ENCODE data around the gene C10orf71. TPM values are rescaled to one million over a fixed set of nuclear protein-coding genes. Genes with fewer than 3 reads are reported as not detected.

C10orf71 gene
- total RNA-seq, 2 donors from 2014 or later, result 0.15 TPM; not detected in 1

DNA sequence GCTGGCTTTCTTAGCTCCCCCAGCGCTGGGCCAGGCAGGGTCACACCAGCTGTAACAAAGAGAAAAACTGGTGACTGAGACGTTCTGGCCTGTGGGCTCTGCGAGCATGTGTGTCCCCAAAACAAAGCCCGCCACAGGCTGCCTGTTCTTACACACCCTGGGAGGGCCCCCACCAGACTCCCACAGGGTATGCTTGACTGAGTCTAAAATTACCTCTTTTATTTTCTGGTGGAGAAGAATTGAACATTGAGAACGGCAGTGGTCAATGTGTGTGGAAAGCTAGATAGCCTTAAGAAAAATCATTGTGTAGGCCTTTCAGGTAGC lies 808 bp downstream of the C10orf71 start:
- WGBS, 2 experiments (ENCODE audit: insufficient coverage in 1 of 2, insufficient read length in 1 of 2), result 79 to 87% methylated on average over 5 of the region's 5 CpGs
- no peak overlapping the region for H3K9ac ChIP-seq (ENCODE audit: extremely low read depth, low read length, poor library complexity, severe bottlenecking)
- TF ChIP-seq, protein P1, sequence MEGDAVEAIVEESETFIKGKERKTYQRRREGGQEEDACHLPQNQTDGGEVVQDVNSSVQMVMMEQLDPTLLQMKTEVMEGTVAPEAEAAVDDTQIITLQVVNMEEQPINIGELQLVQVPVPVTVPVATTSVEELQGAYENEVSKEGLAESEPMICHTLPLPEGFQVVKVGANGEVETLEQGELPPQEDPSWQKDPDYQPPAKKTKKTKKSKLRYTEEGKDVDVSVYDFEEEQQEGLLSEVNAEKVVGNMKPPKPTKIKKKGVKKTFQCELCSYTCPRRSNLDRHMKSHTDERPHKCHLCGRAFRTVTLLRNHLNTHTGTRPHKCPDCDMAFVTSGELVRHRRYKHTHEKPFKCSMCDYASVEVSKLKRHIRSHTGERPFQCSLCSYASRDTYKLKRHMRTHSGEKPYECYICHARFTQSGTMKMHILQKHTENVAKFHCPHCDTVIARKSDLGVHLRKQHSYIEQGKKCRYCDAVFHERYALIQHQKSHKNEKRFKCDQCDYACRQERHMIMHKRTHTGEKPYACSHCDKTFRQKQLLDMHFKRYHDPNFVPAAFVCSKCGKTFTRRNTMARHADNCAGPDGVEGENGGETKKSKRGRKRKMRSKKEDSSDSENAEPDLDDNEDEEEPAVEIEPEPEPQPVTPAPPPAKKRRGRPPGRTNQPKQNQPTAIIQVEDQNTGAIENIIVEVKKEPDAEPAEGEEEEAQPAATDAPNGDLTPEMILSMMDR (conservative IDR thresholded peaks at IDR 0.05), result no peak

DNA sequence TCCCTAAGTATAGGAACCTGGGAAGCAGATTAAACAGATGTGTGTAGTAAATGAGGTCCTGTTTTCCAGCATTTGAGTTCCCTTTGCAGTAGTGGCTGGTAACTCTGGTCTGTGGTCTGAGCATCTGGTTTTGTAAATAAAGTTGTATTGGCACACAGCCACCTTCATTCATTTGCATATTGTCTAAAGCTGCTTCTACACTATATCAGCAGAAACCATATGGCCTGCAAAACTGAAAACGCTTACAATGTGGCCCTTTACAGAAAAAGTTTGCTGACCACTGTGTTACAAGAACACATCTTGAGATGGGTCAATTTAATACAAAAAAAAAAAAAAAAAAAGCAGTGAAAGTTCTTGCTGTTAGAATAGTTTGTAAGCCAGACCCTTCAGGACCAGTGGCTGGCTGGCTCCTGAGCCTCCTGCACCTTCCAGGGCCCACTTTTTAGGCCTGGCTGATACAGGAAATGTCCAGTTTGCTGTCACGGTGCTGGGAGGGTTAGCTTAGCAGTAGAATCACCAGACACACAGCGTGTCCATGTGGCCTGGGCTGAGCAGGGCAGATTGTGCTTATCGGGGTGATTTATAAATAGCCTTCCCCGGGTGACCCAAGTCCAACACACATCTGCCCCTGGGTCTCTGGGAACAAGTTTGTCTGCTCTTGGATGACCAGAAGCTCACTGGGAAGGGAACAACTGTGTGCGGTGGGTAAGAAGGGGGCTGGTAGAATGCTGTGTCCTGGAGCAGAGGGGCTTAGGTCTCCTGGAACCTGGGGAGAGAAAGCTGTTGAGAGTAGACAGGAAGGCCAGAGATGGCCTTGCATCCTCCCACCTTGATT lies 1.4 kb downstream of the C10orf71 start:
- Histone ChIP-seq H3K4me1 (ENCODE audit: control insufficient read depth, insufficient read depth, low read length) (peaks cover 16% of the 10 kb centered on the region), H3K27ac (ENCODE audit: low read depth, low read length) (no peak overlapping the region), H3K4me3 (ENCODE audit: low read length) (no peak overlapping the region), H3K27me3 (ENCODE audit: control insufficient read depth, insufficient read depth, low read length, poor library complexity, severe bottlenecking) (no peaks in the 10 kb centered on the region), H3K9me3 (ENCODE audit: control insufficient read depth, low read length) (no peaks in the 10 kb centered on the region), H3K9ac (ENCODE audit: extremely low read depth, low read length, poor library complexity, severe bottlenecking) (no peak overlapping the region), H3K36me3 (ENCODE audit: control insufficient read depth, insufficient read depth, low read length) (no peaks in the 10 kb centered on the region)
- Mint-ChIP-seq H3K27ac (no peak overlapping the region), H3K36me3 (ENCODE audit: low read depth) (no peaks in the 10 kb centered on the region), H3K9me3 (no peaks in the 10 kb centered on the region), H3K4me3 (no peak overlapping the region), H3K4me1 (peaks cover 31% of the 10 kb centered on the region), H3K27me3 (ENCODE audit: insufficient read depth) (peaks cover 1% of the 10 kb centered on the region)
- TF ChIP-seq, protein P1 (conservative IDR thresholded peaks at IDR 0.05), result no peak
- 93 to 100% methylated on average over 2 to 6 of the region's 6 CpGs for WGBS, 2 experiments (ENCODE audit: insufficient coverage in 1 of 2, insufficient read length in 1 of 2)
- no peak for DNase-seq

More for the DNA sequence above, 808 bp downstream of the C10orf71 start:
- peaks cover 31% of the 10 kb centered on the region for H3K4me1 Mint-ChIP-seq
- no peaks in the 10 kb centered on the region for H3K36me3 Mint-ChIP-seq (ENCODE audit: low read depth)
- H3K27me3 Mint-ChIP-seq (ENCODE audit: insufficient read depth), result peaks cover 1% of the 10 kb centered on the region
- H3K4me1 ChIP-seq (ENCODE audit: control insufficient read depth, insufficient read depth, low read length), result peaks cover 16% of the 10 kb centered on the region
- no peaks in the 10 kb centered on the region for H3K36me3 ChIP-seq (ENCODE audit: control insufficient read depth, insufficient read depth, low read length)
- no peaks in the 10 kb centered on the region for H3K9me3 ChIP-seq (ENCODE audit: control insufficient read depth, low read length)
- H3K4me3 Mint-ChIP-seq, result no peak overlapping the region
- H3K9me3 Mint-ChIP-seq, result no peaks in the 10 kb centered on the region
- no peaks in the 10 kb centered on the region for H3K27me3 ChIP-seq (ENCODE audit: control insufficient read depth, insufficient read depth, low read length, poor library complexity, severe bottlenecking)
- no peak for DNase-seq
- H3K27ac ChIP-seq (ENCODE audit: low read depth, low read length), result no peak overlapping the region
- no peak overlapping the region for H3K4me3 ChIP-seq (ENCODE audit: low read length)
- H3K27ac Mint-ChIP-seq, result no peak overlapping the region

DNA sequence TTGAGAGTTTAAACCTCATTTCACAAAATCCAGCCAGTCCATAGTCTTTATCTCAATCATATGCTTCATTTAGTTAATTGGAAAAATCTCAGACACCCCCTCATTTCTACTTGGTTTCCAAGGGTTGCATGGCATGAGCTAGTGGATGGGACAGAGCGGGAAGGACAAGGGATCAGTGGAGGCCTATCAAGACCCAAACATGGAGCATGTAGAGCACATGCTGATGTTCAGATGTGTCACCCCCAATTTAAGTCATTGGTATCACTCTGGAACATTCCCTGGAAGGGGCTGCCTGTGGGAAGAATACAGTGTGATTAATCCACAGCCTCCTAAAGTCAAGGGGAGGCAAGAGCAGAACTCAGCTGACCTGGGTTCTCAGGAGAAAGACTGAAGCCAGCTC lies 2.3 kb downstream of the C10orf71 start:
- Histone ChIP-seq H3K36me3 (ENCODE audit: control insufficient read depth, insufficient read depth, low read length) (no peaks in the 10 kb centered on the region), H3K9me3 (ENCODE audit: control insufficient read depth, low read length) (no peaks in the 10 kb centered on the region), H3K27ac (ENCODE audit: low read depth, low read length) (no peak overlapping the region), H3K4me1 (ENCODE audit: control insufficient read depth, insufficient read depth, low read length) (peaks cover 16% of the 10 kb centered on the region), H3K9ac (ENCODE audit: extremely low read depth, low read length, poor library complexity, severe bottlenecking) (no peak overlapping the region), H3K4me3 (ENCODE audit: low read length) (no peak overlapping the region), H3K27me3 (ENCODE audit: control insufficient read depth, insufficient read depth, low read length, poor library complexity, severe bottlenecking) (no peaks in the 10 kb centered on the region)
- 93% methylated on average over 1 of the region's 1 CpG; no CpG with 5 or more reads in 1 of the 2 experiments for WGBS, 2 experiments (ENCODE audit: insufficient coverage in 1 of 2, insufficient read length in 1 of 2)
- DNase-seq, result no peak
- Mint-ChIP-seq H3K27me3 (ENCODE audit: insufficient read depth) (peaks cover 1% of the 10 kb centered on the region), H3K4me1 (peaks cover 31% of the 10 kb centered on the region), H3K27ac (no peak overlapping the region), H3K4me3 (no peak overlapping the region), H3K9me3 (no peaks in the 10 kb centered on the region), H3K36me3 (ENCODE audit: low read depth) (no peaks in the 10 kb centered on the region)
- TF ChIP-seq, protein P1 (conservative IDR thresholded peaks at IDR 0.05), result no peak

Data from endodermal cell (in vitro differentiated cells).